Esophagus muscularis mucosa (tissue), 4 donors: Measurements from ENCODE around the gene IL6R.

ENCODE experiments used
- EP300 ChIP-seq: sonication (generic); formaldehyde crosslinking; IDR thresholded peaks from one replicate; pipeline ENCODE4 v1.6.1; 2017; ENCODE audit warnings: antibody characterized with exemption
- POLR2AphosphoS5 ChIP-seq, 2 donors: sonication (generic); formaldehyde crosslinking; IDR thresholded peaks; one replicate each; pipeline ENCODE4 v1.6.1; 2017; ENCODE audit warnings: antibody characterized with exemption in 2 of 2
- TF ChIP-seq, protein P1 (sequence below), 3 experiments: fragments of 200-600 bp in 2 of 3; fragments of 450-650 bp in 1 of 3; sonication (generic) in 2 of 3; IDR thresholded peaks; one replicate each; pipeline ENCODE4 v1.5.1; 2017 to 2019; ENCODE audit warnings: antibody characterized with exemption in 3 of 3, mild to moderate bottlenecking in 2 of 3, moderate library complexity in 1 of 3

DNA sequence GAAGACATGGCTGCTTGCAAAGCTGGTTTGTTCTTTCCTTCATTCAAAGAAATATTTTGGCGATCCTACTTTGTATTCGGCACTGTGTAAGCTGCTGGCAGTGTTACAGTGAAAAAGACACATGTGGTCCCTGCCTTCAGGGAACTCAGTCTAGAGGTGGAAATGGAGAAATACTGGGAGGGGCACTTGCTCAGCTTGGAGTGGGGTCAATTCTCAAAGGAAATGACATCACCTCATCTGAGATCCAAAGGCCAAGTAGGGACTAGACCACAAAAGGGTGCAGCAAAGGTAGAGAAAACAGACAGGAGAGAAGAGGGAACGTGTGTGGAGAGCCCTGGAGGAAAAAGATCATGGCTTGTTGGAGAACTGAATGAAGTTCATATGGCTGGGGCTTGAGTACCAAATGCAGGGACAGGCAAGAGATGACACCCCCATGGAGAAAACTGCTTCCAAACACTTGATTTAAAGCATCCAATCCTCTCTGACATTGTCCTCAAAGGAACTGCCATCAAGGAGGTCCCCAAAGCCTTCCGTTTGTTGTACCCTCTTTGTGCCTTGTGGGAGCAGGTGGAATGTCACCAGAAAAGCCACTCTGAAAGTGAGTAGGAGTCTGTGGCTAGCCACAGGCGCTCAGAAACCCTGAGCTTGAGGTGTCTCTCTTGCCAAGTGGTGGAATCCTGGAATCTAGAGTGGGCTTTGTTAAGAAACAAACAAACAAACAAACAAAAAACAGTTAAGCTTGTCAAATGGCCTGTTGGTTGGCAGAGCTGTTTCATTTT lies 48.6 kb downstream of the IL6R start:
- TF ChIP-seq POLR2AphosphoS5 (IDR thresholded peaks at IDR 0.05) (peak in 1 of 2 donors; percentile 5), EP300 (no peak)
- TF ChIP-seq, protein P1, sequence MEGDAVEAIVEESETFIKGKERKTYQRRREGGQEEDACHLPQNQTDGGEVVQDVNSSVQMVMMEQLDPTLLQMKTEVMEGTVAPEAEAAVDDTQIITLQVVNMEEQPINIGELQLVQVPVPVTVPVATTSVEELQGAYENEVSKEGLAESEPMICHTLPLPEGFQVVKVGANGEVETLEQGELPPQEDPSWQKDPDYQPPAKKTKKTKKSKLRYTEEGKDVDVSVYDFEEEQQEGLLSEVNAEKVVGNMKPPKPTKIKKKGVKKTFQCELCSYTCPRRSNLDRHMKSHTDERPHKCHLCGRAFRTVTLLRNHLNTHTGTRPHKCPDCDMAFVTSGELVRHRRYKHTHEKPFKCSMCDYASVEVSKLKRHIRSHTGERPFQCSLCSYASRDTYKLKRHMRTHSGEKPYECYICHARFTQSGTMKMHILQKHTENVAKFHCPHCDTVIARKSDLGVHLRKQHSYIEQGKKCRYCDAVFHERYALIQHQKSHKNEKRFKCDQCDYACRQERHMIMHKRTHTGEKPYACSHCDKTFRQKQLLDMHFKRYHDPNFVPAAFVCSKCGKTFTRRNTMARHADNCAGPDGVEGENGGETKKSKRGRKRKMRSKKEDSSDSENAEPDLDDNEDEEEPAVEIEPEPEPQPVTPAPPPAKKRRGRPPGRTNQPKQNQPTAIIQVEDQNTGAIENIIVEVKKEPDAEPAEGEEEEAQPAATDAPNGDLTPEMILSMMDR (IDR thresholded peaks at IDR 0.05): no peak
